Mucosa of descending colon (tissue), 3 donors: ENCODE measurements around the gene UQCRQ. TPM values are rescaled to one million over a fixed set of nuclear protein-coding genes. Genes with fewer than 3 reads are reported as not detected.

Source experiments
- ATAC-seq: fragments of 200-7000 bp; cut with Tn5 transposase; one replicate; pipeline ENCODE4 v1.9.1; 2020; ENCODE audit warnings: mild to moderate bottlenecking, moderate library complexity
- DNase-seq, 3 donors: peaks; one replicate each; pipeline ENCODE4 v3.0.0-alpha.2; 2020
- H3K36me3 ChIP-seq: fragments of 200-600 bp; one replicate; pipeline ENCODE4 v1.8.0; 2021; ENCODE audit warnings: low read depth, mild to moderate bottlenecking
- H3K4me1 ChIP-seq: fragments of 200-600 bp; one replicate; pipeline ENCODE4 v1.8.0; 2021; ENCODE audit warnings: low read depth, mild to moderate bottlenecking
- H3K4me3 ChIP-seq: fragments of 200-600 bp; one replicate; pipeline ENCODE4 v1.8.0; 2021; ENCODE audit warnings: mild to moderate bottlenecking
- H3K9me3 ChIP-seq: fragments of 200-600 bp; one replicate; pipeline ENCODE4 v1.8.0; 2021; ENCODE audit warnings: mild to moderate bottlenecking
- intact Hi-C, 2 donors: fragments of 100-400 bp; cut with DNase I in 1 of 2; cut with micrococcal nuclease in 1 of 2; formaldehyde crosslinking; loops; one replicate each; pipeline versions ENCODE4 v1.11.0 to v1.11.1; 2022; cut with DNase I, micrococcal nuclease
- total RNA-seq, 3 donors: library from RNA; stranded (reverse); fragmentation: NEBNext Ultra II Directional in 2 of 3; extraction: Animal tissue kit (Norgen Biotek cat#: 25700) in 2 of 3; gene quantifications; one replicate each; pipeline versions ENCODE4 v1.2.1 to v1.2.4, GENCODE V29; 2021 to 2023
- TF ChIP-seq, protein P1 (sequence below): fragments of 200-600 bp; IDR thresholded peaks from one replicate; pipeline ENCODE4 v1.8.0; 2022; ENCODE audit warnings: antibody characterized with exemption, mild to moderate bottlenecking
- donor health status: DM: no; HTN: no; CAD: no; lungs with moderate emphysema.
- donor health status: DM: no; HTN: no; CAD: no.
- donor health status: DM: no; HTN: yes; CAD: no.

UQCRQ gene
- total RNA-seq, 3 donors from 2014 or later, result 448 to 727 (median 690) TPM

DNA sequence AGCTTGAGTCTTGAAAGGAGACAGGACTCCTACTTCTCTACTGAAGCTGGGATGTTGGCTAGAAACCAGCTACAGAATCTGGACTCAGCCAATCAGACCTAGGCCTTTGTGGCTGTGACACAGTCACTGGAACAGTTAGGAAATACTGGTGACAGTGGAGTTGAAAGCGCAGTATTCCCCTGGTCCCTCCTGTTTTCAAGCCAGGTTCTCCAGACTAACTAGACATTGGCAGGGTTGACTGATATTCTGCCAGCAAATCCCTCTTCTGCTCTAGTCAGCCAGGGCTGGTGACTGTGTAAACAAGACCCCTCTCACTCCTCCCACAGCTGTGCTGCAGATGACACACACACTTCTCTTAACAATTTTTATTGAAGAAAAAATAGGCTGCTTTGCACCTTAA, 44.7 kb upstream of the UQCRQ start:
- DNase-seq, result no peak
- Histone ChIP-seq H3K4me3 (no peak overlapping the region), H3K4me1 (no peaks in the 10 kb centered on the region), H3K36me3 (no peaks in the 10 kb centered on the region), H3K9me3 (no peaks in the 10 kb centered on the region)
- ATAC-seq, result no peak
- TF ChIP-seq, protein P1, sequence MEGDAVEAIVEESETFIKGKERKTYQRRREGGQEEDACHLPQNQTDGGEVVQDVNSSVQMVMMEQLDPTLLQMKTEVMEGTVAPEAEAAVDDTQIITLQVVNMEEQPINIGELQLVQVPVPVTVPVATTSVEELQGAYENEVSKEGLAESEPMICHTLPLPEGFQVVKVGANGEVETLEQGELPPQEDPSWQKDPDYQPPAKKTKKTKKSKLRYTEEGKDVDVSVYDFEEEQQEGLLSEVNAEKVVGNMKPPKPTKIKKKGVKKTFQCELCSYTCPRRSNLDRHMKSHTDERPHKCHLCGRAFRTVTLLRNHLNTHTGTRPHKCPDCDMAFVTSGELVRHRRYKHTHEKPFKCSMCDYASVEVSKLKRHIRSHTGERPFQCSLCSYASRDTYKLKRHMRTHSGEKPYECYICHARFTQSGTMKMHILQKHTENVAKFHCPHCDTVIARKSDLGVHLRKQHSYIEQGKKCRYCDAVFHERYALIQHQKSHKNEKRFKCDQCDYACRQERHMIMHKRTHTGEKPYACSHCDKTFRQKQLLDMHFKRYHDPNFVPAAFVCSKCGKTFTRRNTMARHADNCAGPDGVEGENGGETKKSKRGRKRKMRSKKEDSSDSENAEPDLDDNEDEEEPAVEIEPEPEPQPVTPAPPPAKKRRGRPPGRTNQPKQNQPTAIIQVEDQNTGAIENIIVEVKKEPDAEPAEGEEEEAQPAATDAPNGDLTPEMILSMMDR, result no peak
- intact Hi-C loops, result no loop called here

DNA sequence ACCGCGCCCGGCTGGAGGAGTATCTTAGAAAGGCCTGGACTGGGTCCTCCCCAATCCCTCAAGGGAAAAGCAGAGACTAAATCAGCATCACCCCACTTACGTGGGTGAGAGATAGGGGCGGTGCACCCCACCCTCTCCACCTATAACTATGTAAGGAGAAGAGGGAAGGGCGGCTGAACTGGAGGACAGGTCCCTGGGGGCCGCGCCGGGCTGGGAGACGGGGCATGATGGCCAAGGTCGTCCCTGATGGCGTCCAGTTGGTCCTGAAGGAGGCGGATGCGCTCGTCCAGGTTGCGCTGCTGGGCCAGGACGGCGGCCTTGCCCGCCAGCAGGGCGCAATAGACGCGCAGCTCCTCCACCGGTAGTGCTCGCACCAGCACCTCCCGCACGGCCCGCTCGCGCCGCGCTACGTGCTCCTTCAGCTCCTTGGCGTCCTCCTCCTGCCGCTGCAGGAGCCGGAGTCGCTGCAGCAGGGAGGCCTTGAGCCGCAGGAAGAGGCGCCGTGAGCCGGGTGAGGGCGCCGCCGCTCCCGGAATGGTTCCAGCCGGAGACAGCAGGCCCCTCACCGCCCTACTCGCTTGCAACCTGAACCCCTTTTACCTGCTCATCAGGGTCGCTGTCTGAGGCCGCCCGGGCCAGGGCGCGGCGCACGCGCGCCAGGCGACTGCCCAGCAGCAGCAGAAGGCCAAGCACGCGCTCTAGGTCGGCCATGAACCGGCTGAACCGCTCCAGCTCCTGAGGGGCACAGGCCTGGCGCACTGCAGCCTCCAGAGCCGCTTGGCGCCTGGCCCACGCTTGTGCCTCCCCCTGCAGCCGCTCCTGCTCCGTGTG, 43.6 kb upstream of the UQCRQ start:
- Histone ChIP-seq H3K4me3 (no peak overlapping the region), H3K36me3 (no peaks in the 10 kb centered on the region), H3K4me1 (no peaks in the 10 kb centered on the region), H3K9me3 (no peaks in the 10 kb centered on the region)
- DNase-seq (no peak), ATAC-seq (no peak)
- TF ChIP-seq, protein P1, result no peak
- intact Hi-C loops, result no loop called here

DNA sequence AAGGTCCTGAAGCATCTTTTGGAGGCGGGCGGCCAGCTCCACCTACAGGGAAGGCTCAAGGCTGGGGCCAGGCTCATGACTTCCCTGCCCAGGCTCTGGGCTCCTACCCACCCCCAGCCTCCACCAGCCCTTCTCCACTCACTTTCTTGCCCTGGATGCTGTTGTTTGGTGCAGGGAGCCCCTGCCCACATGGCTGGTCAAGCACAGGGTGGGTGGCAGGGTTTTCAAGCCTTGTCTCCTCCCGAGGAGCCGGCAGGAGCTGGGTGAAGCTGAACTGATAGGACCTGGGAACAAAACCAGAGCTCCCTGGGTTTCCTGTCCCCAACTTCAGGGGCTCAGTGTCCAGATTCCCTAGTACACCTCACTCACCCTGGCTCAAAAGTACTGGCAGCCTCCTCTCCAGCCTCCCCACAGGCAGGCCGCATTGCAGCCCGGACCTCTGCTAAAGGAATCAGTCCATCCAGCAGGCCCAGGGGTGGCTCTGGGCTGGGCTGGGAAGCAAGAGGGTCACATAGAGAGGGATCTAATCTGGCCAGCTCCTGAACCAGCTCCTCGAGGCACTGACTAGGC, 42.9 kb upstream of the UQCRQ start:
- Histone ChIP-seq H3K4me3 (no peak overlapping the region), H3K9me3 (no peaks in the 10 kb centered on the region), H3K4me1 (peaks cover 1% of the 10 kb centered on the region), H3K36me3 (no peaks in the 10 kb centered on the region)
- no peak for DNase-seq
- TF ChIP-seq, protein P1, result no peak
- no peak for ATAC-seq
- intact Hi-C loops, result no loop called here

DNA sequence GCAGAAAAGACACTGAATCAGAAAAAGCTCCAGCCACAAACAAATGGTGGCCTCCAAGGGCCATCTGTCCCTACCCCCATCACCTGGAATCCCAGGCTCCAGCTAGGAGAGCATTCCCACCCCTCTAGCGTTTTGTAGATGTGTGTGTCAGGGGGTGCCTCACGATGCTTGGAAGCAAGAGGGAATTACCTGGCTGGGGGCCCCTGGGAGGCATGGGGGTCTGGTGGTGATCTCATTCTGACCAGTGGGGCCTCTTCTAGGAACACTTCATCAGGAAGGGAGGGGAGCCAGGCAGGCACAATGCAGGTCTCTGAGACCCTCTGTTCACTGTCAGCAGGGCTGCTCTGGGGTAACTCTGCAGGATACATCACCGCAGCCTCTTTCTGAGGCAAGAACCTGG, 42.0 kb upstream of the UQCRQ start:
- ATAC-seq, result no peak
- TF ChIP-seq, protein P1, result no peak
- intact Hi-C loops, result no loop called here
- Histone ChIP-seq H3K9me3 (no peaks in the 10 kb centered on the region), H3K4me3 (no peak overlapping the region), H3K36me3 (no peaks in the 10 kb centered on the region), H3K4me1 (peaks cover 6% of the 10 kb centered on the region)
- DNase-seq, result no peak

DNA sequence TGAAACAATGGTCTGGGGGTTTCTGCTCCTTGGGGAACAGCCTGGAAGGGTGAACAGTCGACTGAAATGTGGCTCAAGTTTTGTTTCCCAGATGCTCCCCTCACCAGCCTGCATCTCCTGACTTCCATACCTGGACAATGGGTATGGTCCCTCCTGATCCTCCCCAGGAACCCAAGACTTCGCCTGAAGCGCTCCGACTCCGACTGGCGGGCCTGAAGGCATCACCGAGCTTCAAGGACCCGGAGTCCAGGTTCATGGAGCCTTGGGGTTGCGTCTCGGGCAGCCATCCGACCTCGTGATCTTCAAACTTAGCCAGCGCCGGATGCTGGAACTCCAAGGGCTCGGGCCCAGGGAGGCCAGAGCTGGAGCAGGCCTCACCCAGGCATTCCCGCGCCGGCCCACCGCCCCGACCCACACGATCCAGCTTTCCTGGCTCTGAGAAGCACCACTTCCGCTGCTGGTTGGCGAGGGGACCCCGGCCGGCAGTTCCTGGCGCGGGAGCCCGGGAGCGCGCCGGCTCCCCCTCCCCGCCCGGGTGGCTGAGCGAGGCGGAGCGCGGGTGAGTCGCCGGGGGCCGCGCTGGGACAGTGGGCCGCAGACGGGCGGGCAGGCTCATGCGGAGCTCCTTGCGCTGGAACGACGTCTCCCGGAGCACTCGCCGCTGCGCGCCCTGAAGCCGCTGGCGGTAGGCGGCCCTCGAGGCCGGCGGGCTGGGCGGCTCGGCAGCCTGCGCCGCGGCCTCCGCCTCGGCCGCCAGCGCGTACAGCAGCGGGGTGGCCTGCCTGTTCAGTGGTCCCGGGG, 41.2 kb upstream of the UQCRQ start:
- no peak for DNase-seq
- intact Hi-C loops, result no loop called here

More for the DNA sequence above, 41.2 kb upstream of the UQCRQ start:
- Histone ChIP-seq H3K9me3 (no peaks in the 10 kb centered on the region), H3K4me1 (peaks cover 6% of the 10 kb centered on the region), H3K36me3 (no peaks in the 10 kb centered on the region), H3K4me3 (no peak overlapping the region)
- TF ChIP-seq, protein P1, result no peak
- no peak for ATAC-seq
